A549 (cell line): ENCODE results near the gene TRIM41. TPM values are rescaled to one million over a fixed set of nuclear protein-coding genes. Genes with fewer than 3 reads are reported as not detected.

ENCODE experiments used
- ATAC-seq, 2 experiments: fragments of 200-7000 bp in 1 of 2; fragments of >200 bp in 1 of 2; cut with Nextera tagmentation in 1 of 2; cut with Tn5 transposase in 1 of 2; 3 replicates each; pipeline versions ENCODE4 v1.8.0 to v1.9.1; 2018 to 2020; ENCODE audit warnings: mild to moderate bottlenecking in 1 of 2, moderate library complexity in 1 of 2
- CTCF ChIA-PET: fragments of 300-600 bp; sonication (Branson Sonifier 250); formaldehyde crosslinking; extraction: SDS; loops from one replicate; lab custom pipeline; 2021; ENCODE audit warnings: antibody characterized with exemption, inconsistent platforms; lab: Yijun Ruan, JAX
- POLR2A ChIA-PET: fragments of 350-600 bp; formaldehyde crosslinking; extraction: SDS; loops from one replicate; lab custom pipeline; 2021; ENCODE audit warnings: antibody characterized with exemption, inconsistent platforms; lab: Yijun Ruan, JAX
- DNase-seq, 2 experiments: peaks; one replicate each; pipeline versions ENCODE4 v3.0.0 to v3.0.0-alpha.2; 2011 to 2016; ENCODE audit warnings: low read depth in 1 of 2, low spot score in 1 of 2
- FAIRE-seq: peaks from 2 replicates; lab custom pipeline; 2011; peaks lifted over from hg19 to GRCh38; lab: Jason Lieb, UNC
- H3K27ac ChIP-seq, 2 experiments: fragments of >200 bp; sonication (Bioruptor Twin); formaldehyde crosslinking; 3 replicates each; pipeline ENCODE4 v1.5.1; 2016 to 2017
- H3K4me1 ChIP-seq: fragments of >200 bp; sonication (Bioruptor Twin); formaldehyde crosslinking; 3 replicates; pipeline ENCODE4 v1.6.1; 2016
- H3K4me2 ChIP-seq: fragments of >200 bp; sonication (Bioruptor Twin); formaldehyde crosslinking; 3 replicates; pipeline ENCODE4 v1.6.1; 2016
- H3K4me3 ChIP-seq: fragments of >200 bp; sonication (Bioruptor Twin); formaldehyde crosslinking; 3 replicates; pipeline ENCODE4 v1.5.1; 2016
- H3K9me3 ChIP-seq: fragments of >200 bp; sonication (Bioruptor Twin); formaldehyde crosslinking; 3 replicates; pipeline ENCODE4 v1.6.1; 2016
- BCL3 ChIP-seq: fragments of >200 bp; sonication (Bioruptor Twin); formaldehyde crosslinking; IDR thresholded peaks from 3 replicates; pipeline ENCODE4 v1.6.1; 2016
- BHLHE40 ChIP-seq: IDR thresholded peaks from 2 replicates; pipeline ENCODE4 v1.6.1; 2012; ENCODE audit warnings: low read depth, low read length, inconsistent platforms
- CEBPB ChIP-seq, 2 experiments: fragments of >200 bp in 1 of 2; sonication (Bioruptor Twin) in 1 of 2; formaldehyde crosslinking in 1 of 2; IDR thresholded peaks; 2 replicates each; pipeline ENCODE4 v1.6.1; 2012 to 2016
- CHD2 ChIP-seq: fragments of 150-350 bp; IDR thresholded peaks from 2 replicates; pipeline ENCODE4 v1.6.1; 2014; ENCODE audit warnings: low read length; ENCODE audit not compliant: partially characterized antibody
- CTCF ChIP-seq: fragments of >200 bp; sonication (Bioruptor Twin); formaldehyde crosslinking; IDR thresholded peaks from 3 replicates; pipeline ENCODE4 v1.5.1; 2016
- ELK1 ChIP-seq: fragments of 150-350 bp; IDR thresholded peaks from 2 replicates; pipeline ENCODE4 v1.6.1; 2014; ENCODE audit warnings: low read depth, mild to moderate bottlenecking, low read length
- EP300 ChIP-seq, 2 experiments: fragments of >200 bp; sonication (Bioruptor Twin); formaldehyde crosslinking; IDR thresholded peaks; 2 replicates in 1 of 2; 3 replicates in 1 of 2; pipeline ENCODE4 v1.6.1; 2016 to 2017
- FOSB ChIP-seq: fragments of 250-450 bp; sonication (Bioruptor Pico); IDR thresholded peaks from 2 replicates; pipeline ENCODE4 v1.5.0; 2020; ENCODE audit warnings: mild to moderate bottlenecking, moderate library complexity
- GATA3 ChIP-seq: IDR thresholded peaks from 2 replicates; pipeline ENCODE4 v1.6.1; 2012; ENCODE audit warnings: borderline replicate concordance
- HEYL ChIP-seq: fragments of 250-450 bp; sonication (Bioruptor Pico); IDR thresholded peaks from 2 replicates; pipeline ENCODE4 v1.8.0; 2021; ENCODE audit warnings: mild to moderate bottlenecking, moderate library complexity
- HOXA7 ChIP-seq: fragments of 250-450 bp; sonication (Bioruptor Pico); IDR thresholded peaks from 2 replicates; pipeline ENCODE4 v1.5.0; 2020; ENCODE audit warnings: mild to moderate bottlenecking, moderate library complexity
- HOXB5 ChIP-seq: fragments of 250-450 bp; sonication (Bioruptor Pico); IDR thresholded peaks from 2 replicates; pipeline ENCODE4 v1.5.0; 2020; ENCODE audit warnings: mild to moderate bottlenecking, moderate library complexity
- JUN ChIP-seq, 2 experiments: fragments of >200 bp; sonication (Bioruptor Twin); formaldehyde crosslinking; IDR thresholded peaks; 2 replicates in 1 of 2; 3 replicates in 1 of 2; pipeline ENCODE4 v1.6.1; 2016 to 2017
- KDM5A ChIP-seq: fragments of 200-600 bp; sonication (generic); IDR thresholded peaks from 2 replicates; pipeline ENCODE4 v1.6.1; 2016; ENCODE audit warnings: antibody characterized with exemption, mild to moderate bottlenecking
- MAFK ChIP-seq: fragments of 450-650 bp; IDR thresholded peaks from 2 replicates; pipeline ENCODE4 v1.6.1; 2014; ENCODE audit not compliant: partially characterized antibody
- MAX ChIP-seq: IDR thresholded peaks from 2 replicates; pipeline ENCODE4 v1.6.1; 2012
- MAZ ChIP-seq: fragments of 150-350 bp; IDR thresholded peaks from 2 replicates; pipeline ENCODE4 v1.6.1; 2014; ENCODE audit warnings: antibody characterized with exemption, low read depth, low read length, borderline replicate concordance
- MYC ChIP-seq: IDR thresholded peaks from 2 replicates; pipeline ENCODE4 v1.6.1; 2012; ENCODE audit warnings: mild to moderate bottlenecking, inconsistent platforms, low read length, improper control_type of control experiment, borderline replicate concordance
- PHF8 ChIP-seq: fragments of 200-600 bp; sonication (generic); IDR thresholded peaks from 2 replicates; pipeline ENCODE4 v1.6.1; 2016; ENCODE audit warnings: low read depth, mild to moderate bottlenecking, antibody characterized with exemption, moderate library complexity, borderline replicate concordance
- POLR2A ChIP-seq: IDR thresholded peaks from 2 replicates; pipeline ENCODE4 v1.6.1; 2012; ENCODE audit warnings: mild to moderate bottlenecking, low read length
- POLR2AphosphoS2 ChIP-seq: conservative IDR thresholded peaks from 2 replicates; pipeline ENCODE4 v1.6.1; 2012; ENCODE audit warnings: low read length, improper control_type of control experiment, inconsistent platforms
- RAD21 ChIP-seq, 2 experiments: fragments of >200 bp in 1 of 2; sonication (Bioruptor Twin) in 1 of 2; formaldehyde crosslinking in 1 of 2; IDR thresholded peaks in 1 of 2; conservative IDR thresholded peaks in 1 of 2; 2 replicates in 1 of 2; 3 replicates in 1 of 2; pipeline ENCODE4 v1.6.1; 2012 to 2018; ENCODE audit warnings: inconsistent platforms in 1 of 2
- RARB ChIP-seq: fragments of 250-450 bp; sonication (Bioruptor Pico); IDR thresholded peaks from 2 replicates; pipeline ENCODE4 v1.8.0; 2021; ENCODE audit warnings: mild to moderate bottlenecking, moderate library complexity
- RFX5 ChIP-seq: fragments of 450-650 bp; IDR thresholded peaks from 2 replicates; pipeline ENCODE4 v1.7.1; 2014; ENCODE audit warnings: antibody characterized with exemption, mild to moderate bottlenecking, moderate library complexity
- TFCP2L1 ChIP-seq: fragments of 250-450 bp; sonication (Bioruptor Pico); IDR thresholded peaks from 2 replicates; pipeline ENCODE4 v1.5.0; 2021; ENCODE audit warnings: mild to moderate bottlenecking
- WGBS: methylation state at CpG from one replicate; pipeline ENCODE4 v1.1.6; 2017; ENCODE audit errors: missing lambda C conversion rate; 5-methylcytosine and 5-hydroxymethylcytosine counted together
- polyA minus RNA-seq: library from RNA; depleted of rRNA, polyadenylated mRNA; stranded (reverse); fragments of >200 nt; gene quantifications from 2 replicates; pipeline ENCODE4 v1.2.3, GENCODE V29; 2011; rRNA and poly(A)+ RNA removed
- polyA plus RNA-seq, 4 experiments: library from polyadenylated mRNA; depleted of rRNA in 3 of 4; stranded (reverse); fragments of >200 nt; fragmentation: RNase III in 1 of 4; extraction: RNeasy Plus Mini Kit Qiagen cat#74134 plus additional on column Dnase treatment in 1 of 4; gene quantifications; 2 replicates in 3 of 4; 3 replicates in 1 of 4; pipeline ENCODE4 v1.2.3, GENCODE V29; 2011 to 2017
- TF ChIP-seq, protein P1 (sequence below): IDR thresholded peaks from 2 replicates; pipeline ENCODE4 v1.6.1; 2012
- TF ChIP-seq, protein P2 (sequence below): fragments of 200-600 bp; sonication (generic); IDR thresholded peaks from 2 replicates; pipeline ENCODE4 v1.6.1; 2016; ENCODE audit warnings: antibody characterized with exemption, mild to moderate bottlenecking, moderate library complexity

TRIM41 gene
- polyA plus RNA-seq (2011; rRNA removed), result 17.0 and 22.7 TPM in 2 replicates
- polyA plus RNA-seq (2012; cell fraction: cytosol; rRNA removed), result 21.6 and 22.2 TPM in 2 replicates
- polyA plus RNA-seq (2012; cell fraction: nucleus; rRNA removed), result 73.3 and 77.6 TPM in 2 replicates
- 29.7 to 35.0 TPM (median 32.5 TPM) in 3 replicates for polyA plus RNA-seq (2017; fragmentation: RNase III; extraction: RNeasy Plus Mini Kit Qiagen cat#74134 plus additional on column Dnase treatment)
- 10.5 and 11.3 TPM in 2 replicates for polyA minus RNA-seq

DNA sequence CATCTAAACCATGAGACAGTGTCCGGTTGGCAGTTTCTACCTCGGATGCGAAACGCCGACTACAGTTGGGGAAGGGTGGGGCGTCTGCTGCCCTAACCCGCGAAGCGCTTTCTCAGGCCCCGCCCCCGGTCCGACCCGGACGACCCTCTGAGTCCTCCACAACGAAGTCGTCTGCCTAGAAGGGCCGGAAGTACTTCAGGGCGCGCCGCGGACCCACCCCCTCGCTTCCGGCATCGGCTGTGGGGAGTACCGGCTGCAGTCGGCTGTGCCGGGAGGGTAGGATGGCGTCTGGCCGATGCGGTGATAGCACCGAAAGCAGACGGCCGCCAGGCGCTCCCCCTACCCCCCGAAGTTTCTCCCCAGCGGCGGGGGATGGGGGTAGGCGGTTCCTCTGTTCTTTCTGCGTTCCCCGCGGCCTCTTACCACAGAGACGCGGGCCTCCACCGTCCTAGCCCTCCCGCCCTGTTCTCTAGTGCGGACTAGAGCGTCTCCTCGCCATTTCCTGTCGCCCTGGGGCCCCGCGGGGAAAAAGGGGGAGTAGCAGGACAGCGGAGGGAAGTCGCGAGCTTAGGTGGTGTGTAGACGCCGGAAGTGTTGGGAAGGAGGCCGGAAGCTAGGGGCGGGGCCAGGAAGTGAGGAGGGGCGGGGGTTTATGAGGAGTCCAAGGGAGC, at the start of gene TRIM41:
Gene TRIM41, plus strand, starts transcription at position 224 of the 671 bp plus-strand sequence. CDS start 719 bp downstream, outside the sequence.
- DNase-seq, result peak; percentile 93 to 99
- ChIA-PET POLR2A (interaction anchor here (0.7 to 2.6 kb wide), 13 partner anchors 8 to 392 kb away, joined by 3 to 48 read pairs (median 9); partner anchors contain the start of genes RACK1, TRIM52 and TRIM7), CTCF (interaction anchor here (0.7 to 1.8 kb wide), 4 partner anchors 16 to 24 kb away, joined by 3 to 5 read pairs (median 4); partner anchors contain the start of gene TRIM7)
- Histone ChIP-seq H3K4me2 (peak within 1 kb of the TSS; percentile 85), H3K4me1 (peaks cover 16% of the 10 kb centered on the region), H3K9me3 (no peaks in the 10 kb centered on the region), H3K27ac (peak within 1 kb of the TSS; percentile 95 to 98)
- ATAC-seq, result peak; percentile 72 to 78
- 1% methylated on average over 50 of the region's 59 CpGs for WGBS
- TF ChIP-seq POLR2A (peak; percentile 60), RFX5 (peak; percentile 36; the same call in 1 of the 2 replicates), CEBPB (IDR thresholded peaks at IDR 0.05) (peak in 1 of 2 experiments; percentile 12; a peak in 1 of 4 replicates), EP300 (IDR thresholded peaks at IDR 0.05) (no peak), MYC (0 out of 2 replicates have a peak, but pooled peaks have one; percentile 22), TFCP2L1 (CRISPR knock-in tag) (peak; percentile 31; the same call in 1 of the 2 replicates), JUN (IDR thresholded peaks at IDR 0.05) (peak; percentile 83 to 99), BCL3 (peak; percentile 82; the same call in 2 of the 3 replicates), HOXA7 (CRISPR knock-in tag) (peak; percentile 76), FOSB (CRISPR knock-in tag) (0 out of 2 replicates have a peak, but pooled peaks have one; percentile 22), CHD2 (peak; percentile 11), HEYL (no peak), GATA3 (peak; percentile 53), PHF8 (peak; percentile 90), MAX (peak; percentile 80), RARB (CRISPR knock-in tag) (0 out of 2 replicates have a peak, but pooled peaks have one; percentile 14), HOXB5 (CRISPR knock-in tag) (no peak), MAZ (0 out of 2 replicates have a peak, but pooled peaks have one; percentile 42), ELK1 (peak; percentile 40; the same call in 1 of the 2 replicates), BHLHE40 (no peak), MAFK (peak; percentile 35), CTCF (no peak), POLR2AphosphoS2 (no peak), RAD21 (conservative IDR thresholded peaks at IDR 0.05 in 1 of 2, IDR thresholded peaks at IDR 0.05 in 1 of 2) (0 out of 5 replicates have a peak, but pooled peaks of 1 of the 2 experiments have one; percentile 15), KDM5A (0 out of 2 replicates have a peak, but pooled peaks have one; percentile 14)
- TF ChIP-seq, protein P1, sequence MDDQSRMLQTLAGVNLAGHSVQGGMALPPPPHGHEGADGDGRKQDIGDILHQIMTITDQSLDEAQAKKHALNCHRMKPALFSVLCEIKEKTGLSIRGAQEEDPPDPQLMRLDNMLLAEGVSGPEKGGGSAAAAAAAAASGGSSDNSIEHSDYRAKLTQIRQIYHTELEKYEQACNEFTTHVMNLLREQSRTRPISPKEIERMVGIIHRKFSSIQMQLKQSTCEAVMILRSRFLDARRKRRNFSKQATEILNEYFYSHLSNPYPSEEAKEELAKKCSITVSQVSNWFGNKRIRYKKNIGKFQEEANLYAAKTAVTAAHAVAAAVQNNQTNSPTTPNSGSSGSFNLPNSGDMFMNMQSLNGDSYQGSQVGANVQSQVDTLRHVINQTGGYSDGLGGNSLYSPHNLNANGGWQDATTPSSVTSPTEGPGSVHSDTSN, result 0 out of 2 replicates have a peak, but pooled peaks have one; percentile 44
- TF ChIP-seq, protein P2, sequence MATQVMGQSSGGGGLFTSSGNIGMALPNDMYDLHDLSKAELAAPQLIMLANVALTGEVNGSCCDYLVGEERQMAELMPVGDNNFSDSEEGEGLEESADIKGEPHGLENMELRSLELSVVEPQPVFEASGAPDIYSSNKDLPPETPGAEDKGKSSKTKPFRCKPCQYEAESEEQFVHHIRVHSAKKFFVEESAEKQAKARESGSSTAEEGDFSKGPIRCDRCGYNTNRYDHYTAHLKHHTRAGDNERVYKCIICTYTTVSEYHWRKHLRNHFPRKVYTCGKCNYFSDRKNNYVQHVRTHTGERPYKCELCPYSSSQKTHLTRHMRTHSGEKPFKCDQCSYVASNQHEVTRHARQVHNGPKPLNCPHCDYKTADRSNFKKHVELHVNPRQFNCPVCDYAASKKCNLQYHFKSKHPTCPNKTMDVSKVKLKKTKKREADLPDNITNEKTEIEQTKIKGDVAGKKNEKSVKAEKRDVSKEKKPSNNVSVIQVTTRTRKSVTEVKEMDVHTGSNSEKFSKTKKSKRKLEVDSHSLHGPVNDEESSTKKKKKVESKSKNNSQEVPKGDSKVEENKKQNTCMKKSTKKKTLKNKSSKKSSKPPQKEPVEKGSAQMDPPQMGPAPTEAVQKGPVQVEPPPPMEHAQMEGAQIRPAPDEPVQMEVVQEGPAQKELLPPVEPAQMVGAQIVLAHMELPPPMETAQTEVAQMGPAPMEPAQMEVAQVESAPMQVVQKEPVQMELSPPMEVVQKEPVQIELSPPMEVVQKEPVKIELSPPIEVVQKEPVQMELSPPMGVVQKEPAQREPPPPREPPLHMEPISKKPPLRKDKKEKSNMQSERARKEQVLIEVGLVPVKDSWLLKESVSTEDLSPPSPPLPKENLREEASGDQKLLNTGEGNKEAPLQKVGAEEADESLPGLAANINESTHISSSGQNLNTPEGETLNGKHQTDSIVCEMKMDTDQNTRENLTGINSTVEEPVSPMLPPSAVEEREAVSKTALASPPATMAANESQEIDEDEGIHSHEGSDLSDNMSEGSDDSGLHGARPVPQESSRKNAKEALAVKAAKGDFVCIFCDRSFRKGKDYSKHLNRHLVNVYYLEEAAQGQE, result no peak; the same call in 1 of the 2 replicates
- TF ChIP-seq, all 56 proteins: peak for 20
- peak within 1 kb of the TSS; percentile 90 for H3K4me3 ChIP-seq
- no peak for FAIRE-seq
